Muscle of leg (tissue), 11 donors: ENCODE data around the gene FLT3LG. TPM values are rescaled to one million over a fixed set of nuclear protein-coding genes. Genes with fewer than 3 reads are reported as not detected.

Experiments
- DNase-seq: peaks from one replicate; pipeline ENCODE4 v3.0.0; 2013
- H3K27ac ChIP-seq: one replicate; pipeline ENCODE4 v1.5.1; 2013; ENCODE audit warnings: mild to moderate bottlenecking, low read length, control low read depth
- H3K27me3 ChIP-seq: one replicate; pipeline ENCODE4 v1.6.1; 2013; ENCODE audit warnings: low read length; ENCODE audit not compliant: control insufficient read depth, insufficient read depth
- H3K36me3 ChIP-seq: one replicate; pipeline ENCODE4 v1.6.1; 2013; ENCODE audit warnings: low read length; ENCODE audit not compliant: control insufficient read depth, insufficient read depth
- H3K4me1 ChIP-seq: one replicate; pipeline ENCODE4 v1.6.1; 2013; ENCODE audit warnings: low read length; ENCODE audit not compliant: control insufficient read depth, insufficient read depth
- H3K4me3 ChIP-seq: one replicate; pipeline ENCODE4 v1.5.1; 2013; ENCODE audit warnings: low read length, control low read depth
- H3K9me3 ChIP-seq: replicated peaks from 2 replicates; pipeline ENCODE4 v1.6.1; 2013; ENCODE audit warnings: low read depth, low read length; ENCODE audit not compliant: control insufficient read depth
- WGBS: methylation state at CpG from one replicate; pipeline ENCODE4 v1.1.5; 2013; ENCODE audit warnings: missing lambda C conversion rate; ENCODE audit not compliant: insufficient coverage; 5-methylcytosine and 5-hydroxymethylcytosine counted together
- polyA plus RNA-seq, 8 donors: library from polyadenylated mRNA; unstranded; fragments of 120-200 nt; gene quantifications; one replicate each; pipeline versions ENCODE4 v1.2.1 to v1.2.3, GENCODE V29; 2013; ENCODE audit warnings: inconsistent platforms in 1 of 8, low replicate concordance in 1 of 8; ENCODE audit not compliant: insufficient read length in 8 of 8, insufficient read depth in 1 of 8
- total RNA-seq: library from RNA; stranded (reverse); fragments of 120-200 nt; gene quantifications from one replicate; pipeline ENCODE4 v1.2.4, GENCODE V29; 2013

Gene FLT3LG
- total and polyA plus RNA-seq, 9 donors: 1.5 to 4.9 (median 3.2) TPM

GRCh38 chr19:49447485-49448431, 26.3 kb upstream of the FLT3LG start:
- 35% methylated on average over 25 of the region's 32 CpGs for WGBS
- peaks cover 25% of the 10 kb centered on the region for H3K4me1 ChIP-seq
- H3K36me3 ChIP-seq: peaks cover 45% of the 10 kb centered on the region
- peaks cover 4% of the 10 kb centered on the region for H3K27me3 ChIP-seq
- no peaks in the 10 kb centered on the region for H3K9me3 ChIP-seq
- DNase-seq: peak; percentile 55
- H3K4me3 ChIP-seq: no peak overlapping the region
- peak overlapping the region; percentile 35 for H3K27ac ChIP-seq

- Histone ChIP-seq H3K27me3 (no peaks in the 10 kb centered on the region), H3K4me3 (no peak overlapping the region), H3K4me1 (peaks cover 25% of the 10 kb centered on the region), H3K9me3 (no peaks in the 10 kb centered on the region), H3K36me3 (peaks cover 45% of the 10 kb centered on the region), H3K27ac (no peak overlapping the region)
- WGBS: 94% methylated on average over 6 of the region's 6 CpGs
- DNase-seq: peak; percentile 18
Observed at GRCh38 chr19:49448432-49448786, 25.6 kb upstream of the FLT3LG start.

- peaks cover 37% of the 10 kb centered on the region for H3K4me1 ChIP-seq
- H3K4me3 ChIP-seq: no peak overlapping the region
- H3K27me3 ChIP-seq: no peaks in the 10 kb centered on the region
- no peak for DNase-seq
- no peaks in the 10 kb centered on the region for H3K9me3 ChIP-seq
- no peak overlapping the region for H3K27ac ChIP-seq
- peaks cover 45% of the 10 kb centered on the region for H3K36me3 ChIP-seq
- 86% methylated on average over 5 of the region's 7 CpGs for WGBS
Observed at GRCh38 chr19:49450405-49450804, 23.6 kb upstream of the FLT3LG start.

GRCh38 chr19:49451430-49452181, 22.4 kb upstream of the FLT3LG start, which contains the start of gene PIH1D1:
PIH1D1 (minus strand) TSS chr19:49451814; CDS start chr19:49451574, 240 bp downstream.
- H3K27me3 ChIP-seq: no peaks in the 10 kb centered on the region
- H3K27ac ChIP-seq: peak within 1 kb of the TSS; percentile 98
- H3K36me3 ChIP-seq: peaks cover 37% of the 10 kb centered on the region
- H3K4me1 ChIP-seq: peaks cover 43% of the 10 kb centered on the region
- DNase-seq: peak; percentile 99
- WGBS: 1% methylated on average over 38 of the region's 42 CpGs
- no peaks in the 10 kb centered on the region for H3K9me3 ChIP-seq
- H3K4me3 ChIP-seq: peak within 1 kb of the TSS; percentile 91

- Histone ChIP-seq H3K36me3 (peaks cover 21% of the 10 kb centered on the region), H3K9me3 (no peaks in the 10 kb centered on the region), H3K4me3 (peak within 1 kb of the TSS; percentile 74), H3K27me3 (no peaks in the 10 kb centered on the region), H3K4me1 (peaks cover 38% of the 10 kb centered on the region), H3K27ac (peak within 1 kb of the TSS; percentile 98)
- DNase-seq: peak; percentile 99
- 0% methylated on average over 63 of the region's 66 CpGs for WGBS
Observed at GRCh38 chr19:49453013-49453756, 20.8 kb upstream of the FLT3LG start, which contains the start of gene ALDH16A1. ALDH16A1 (plus strand) TSS chr19:49453225; CDS start chr19:49453332, 107 bp downstream.

- H3K4me3 ChIP-seq: peak overlapping the region; percentile 74
- peak overlapping the region; percentile 98 for H3K27ac ChIP-seq
- H3K9me3 ChIP-seq: no peaks in the 10 kb centered on the region
- DNase-seq: no peak
- WGBS: 64% methylated on average over 5 of the region's 10 CpGs
- H3K4me1 ChIP-seq: peaks cover 32% of the 10 kb centered on the region
- H3K27me3 ChIP-seq: no peaks in the 10 kb centered on the region
- peaks cover 15% of the 10 kb centered on the region for H3K36me3 ChIP-seq
Observed at GRCh38 chr19:49453757-49454240, 20.2 kb upstream of the FLT3LG start.

GRCh38 chr19:49455773-49456172, 18.2 kb upstream of the FLT3LG start:
- H3K27me3 ChIP-seq: no peaks in the 10 kb centered on the region
- 0% methylated on average over 1 of the region's 5 CpGs for WGBS
- H3K4me3 ChIP-seq: no peak overlapping the region
- DNase-seq: peak; percentile 96
- H3K4me1 ChIP-seq: peaks cover 27% of the 10 kb centered on the region
- peak overlapping the region; percentile 88 for H3K27ac ChIP-seq
- H3K9me3 ChIP-seq: no peaks in the 10 kb centered on the region
- peaks cover 16% of the 10 kb centered on the region for H3K36me3 ChIP-seq

GRCh38 chr19:49456326-49456725, 17.7 kb upstream of the FLT3LG start:
- DNase-seq: peak; percentile 61
- WGBS: 49% methylated on average over 3 of the region's 5 CpGs
- Histone ChIP-seq H3K27me3 (no peaks in the 10 kb centered on the region), H3K9me3 (no peaks in the 10 kb centered on the region), H3K36me3 (peaks cover 17% of the 10 kb centered on the region), H3K27ac (peak overlapping the region; percentile 88), H3K4me3 (no peak overlapping the region), H3K4me1 (peaks cover 27% of the 10 kb centered on the region)

GRCh38 chr19:49458567-49458903, 15.5 kb upstream of the FLT3LG start:
- Histone ChIP-seq H3K27ac (no peak overlapping the region), H3K27me3 (no peaks in the 10 kb centered on the region), H3K4me3 (no peak overlapping the region), H3K9me3 (no peaks in the 10 kb centered on the region), H3K36me3 (peaks cover 22% of the 10 kb centered on the region), H3K4me1 (peaks cover 22% of the 10 kb centered on the region)
- no peak for DNase-seq
- WGBS: 86% methylated on average over 2 of the region's 5 CpGs
